Right renal cortex interstitium (tissue), 3 donors: Measurements from ENCODE around the gene ANKRD40. TPM values are rescaled to one million over a fixed set of nuclear protein-coding genes. Genes with fewer than 3 reads are reported as not detected.
"Not testable (repeated sequence)": the region's sequence is repeated elsewhere in the genome, so short reads cannot be mapped to it uniquely, and the experiment has no call there.

Experiments
- DNase-seq, 3 donors: peaks; one replicate each; pipeline ENCODE4 v3.0.0-alpha.2; 2013; ENCODE audit warnings: low read depth in 3 of 3, low spot score in 2 of 3
- polyA plus RNA-seq, 3 donors: library from polyadenylated mRNA; unstranded; fragments of 120-200 nt; gene quantifications; one replicate each; pipeline ENCODE4 v1.2.1, GENCODE V29; 2013; ENCODE audit not compliant: insufficient read length in 3 of 3

The ANKRD40 gene
- polyA plus RNA-seq = 10 to 100 TPM; 44.8 to 47.2 (median 45.5) TPM

GRCh38 chr17:50707289-50708049, at the start of gene ANKRD40:
Gene ANKRD40 (minus strand): TSS chr17:50707914. CDS start chr17:50707654, 260 bp downstream.
- peak in 1 of 3 donors; percentile 81 for DNase-seq

- no peak for DNase-seq
Measured at GRCh38 chr17:50754521-50754920, 46.8 kb upstream of the ANKRD40 start.

- DNase-seq = no peak
Measured at GRCh38 chr17:50749245-50749644, 41.5 kb upstream of the ANKRD40 start.

GRCh38 chr17:50745631-50746030, 37.9 kb upstream of the ANKRD40 start:
- DNase-seq = no peak

- no peak for DNase-seq
Measured at GRCh38 chr17:50739098-50739497, 31.4 kb upstream of the ANKRD40 start.

- no peak for DNase-seq
Measured at GRCh38 chr17:50737118-50737698, 29.5 kb upstream of the ANKRD40 start.

DNA sequence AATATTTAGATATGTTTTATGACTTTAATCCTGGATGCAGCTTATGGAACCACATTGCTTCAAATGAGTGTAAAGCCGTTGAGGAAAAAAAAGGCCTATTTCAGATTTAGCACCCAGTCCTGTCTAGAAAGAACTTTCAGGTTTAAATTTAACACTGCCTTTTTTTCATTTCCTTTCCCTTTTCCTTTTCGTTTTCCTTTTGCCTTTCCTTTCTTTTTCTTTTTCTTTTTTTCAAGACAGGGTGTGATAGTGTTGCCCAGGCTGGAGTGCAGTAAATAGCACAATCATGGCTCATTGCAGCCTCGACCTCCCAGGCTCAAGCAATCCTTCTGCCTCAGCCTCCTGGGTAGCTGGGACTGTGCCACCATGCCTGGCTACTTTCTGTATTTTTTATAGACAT, 27.6 kb upstream of the ANKRD40 start:
- no peak for DNase-seq

GRCh38 chr17:50731575-50732460, 24.1 kb upstream of the ANKRD40 start:
- DNase-seq = no peak

GRCh38 chr17:50728881-50729765, 21.4 kb upstream of the ANKRD40 start:
- no peak for DNase-seq

DNA sequence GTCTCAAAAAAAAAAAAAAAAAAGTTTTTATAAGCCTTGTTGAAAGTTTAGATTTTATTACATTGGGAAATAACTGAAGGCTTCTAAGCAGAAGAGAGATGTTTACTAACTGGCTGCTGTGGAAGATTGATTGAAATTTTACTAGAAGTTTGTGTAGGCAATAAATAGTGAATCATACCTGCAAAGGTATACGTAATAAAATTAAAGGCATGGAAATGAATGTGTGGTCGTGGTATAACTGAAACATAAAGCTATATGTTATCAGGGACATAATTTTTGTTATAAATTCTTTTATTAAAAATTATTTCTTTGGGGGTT, 20.4 kb upstream of the ANKRD40 start:
- DNase-seq = no peak

DNA sequence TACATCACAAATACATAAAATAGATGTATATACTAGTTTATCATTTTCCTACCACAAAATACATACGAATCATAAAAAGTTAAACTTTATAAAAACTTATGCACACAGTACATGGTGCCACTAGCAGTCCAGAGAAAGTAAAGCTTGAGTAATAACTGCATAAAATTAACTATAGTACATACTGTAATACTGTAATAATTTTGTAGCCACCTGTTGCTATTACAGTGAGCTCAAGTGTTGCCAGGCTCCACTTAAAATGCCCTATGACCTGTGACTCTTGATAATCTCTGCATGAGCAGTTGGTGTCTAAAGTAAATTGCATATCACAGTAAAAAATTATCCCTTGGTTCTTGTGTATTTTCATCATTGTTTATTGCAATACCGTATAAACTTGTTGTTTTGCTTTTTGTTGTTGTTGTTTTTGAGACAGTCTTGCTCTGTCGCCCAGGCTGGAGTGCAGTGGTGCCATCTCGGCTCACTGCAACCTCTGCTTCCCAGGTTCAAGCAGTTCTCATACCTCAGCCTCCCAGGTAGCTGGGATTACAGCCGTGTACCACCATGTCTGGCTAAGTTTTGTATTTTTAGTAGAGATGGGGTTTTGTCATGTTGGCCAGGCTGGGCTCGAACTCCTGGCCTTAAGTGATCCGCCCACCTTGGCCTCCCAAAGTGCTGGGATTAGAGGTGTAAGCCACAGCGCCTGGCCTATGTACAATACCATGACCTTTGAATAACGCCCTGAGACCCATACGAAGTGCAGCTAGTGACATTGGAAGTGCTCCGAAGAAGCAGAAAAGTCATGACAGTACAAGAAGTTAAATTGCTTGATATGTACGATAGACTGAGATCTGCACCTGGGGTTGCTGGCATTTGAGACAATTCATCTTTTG, 18.3 kb upstream of the ANKRD40 start:
- no peak for DNase-seq

DNA sequence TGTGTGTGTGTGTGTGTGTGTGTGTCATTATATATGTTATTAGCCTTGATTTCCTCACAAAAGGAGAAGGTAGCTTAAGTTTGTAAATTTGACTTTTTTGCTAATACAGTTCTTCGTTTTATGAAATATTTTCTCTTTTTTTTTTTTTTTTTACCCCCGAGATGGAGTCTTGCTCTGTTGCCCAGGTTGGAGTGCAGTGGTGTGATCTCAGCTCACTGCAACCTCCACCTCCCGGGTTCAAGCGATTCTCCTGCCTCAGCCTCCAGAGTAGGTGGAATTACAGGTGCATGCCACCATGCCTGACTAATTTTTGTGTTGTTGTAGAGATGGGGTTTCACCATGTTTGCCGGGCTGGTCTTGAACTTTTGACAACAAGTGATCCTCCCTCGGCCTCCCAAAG, 16.9 kb upstream of the ANKRD40 start:
- DNase-seq = not testable (repeated sequence)

DNA sequence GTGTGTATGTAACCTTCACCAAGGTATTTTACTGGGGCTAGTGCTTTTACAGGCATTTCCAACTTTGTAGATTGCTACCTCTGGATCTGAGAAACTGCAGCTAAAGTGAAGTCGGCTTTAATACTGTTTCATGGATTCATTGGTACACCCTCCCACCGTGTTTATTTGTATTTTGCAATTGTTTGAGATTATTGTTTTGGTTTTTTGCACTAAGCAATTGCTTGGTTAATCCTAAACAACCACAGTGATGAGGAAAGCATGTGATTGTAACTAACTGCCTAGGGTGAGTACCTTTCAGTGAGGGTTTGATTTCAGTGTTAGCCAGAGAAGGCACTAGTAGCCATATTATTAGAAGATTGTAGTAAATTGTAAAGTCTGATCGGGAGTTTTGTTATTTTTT, 15.0 kb upstream of the ANKRD40 start:
- DNase-seq = no peak

DNA sequence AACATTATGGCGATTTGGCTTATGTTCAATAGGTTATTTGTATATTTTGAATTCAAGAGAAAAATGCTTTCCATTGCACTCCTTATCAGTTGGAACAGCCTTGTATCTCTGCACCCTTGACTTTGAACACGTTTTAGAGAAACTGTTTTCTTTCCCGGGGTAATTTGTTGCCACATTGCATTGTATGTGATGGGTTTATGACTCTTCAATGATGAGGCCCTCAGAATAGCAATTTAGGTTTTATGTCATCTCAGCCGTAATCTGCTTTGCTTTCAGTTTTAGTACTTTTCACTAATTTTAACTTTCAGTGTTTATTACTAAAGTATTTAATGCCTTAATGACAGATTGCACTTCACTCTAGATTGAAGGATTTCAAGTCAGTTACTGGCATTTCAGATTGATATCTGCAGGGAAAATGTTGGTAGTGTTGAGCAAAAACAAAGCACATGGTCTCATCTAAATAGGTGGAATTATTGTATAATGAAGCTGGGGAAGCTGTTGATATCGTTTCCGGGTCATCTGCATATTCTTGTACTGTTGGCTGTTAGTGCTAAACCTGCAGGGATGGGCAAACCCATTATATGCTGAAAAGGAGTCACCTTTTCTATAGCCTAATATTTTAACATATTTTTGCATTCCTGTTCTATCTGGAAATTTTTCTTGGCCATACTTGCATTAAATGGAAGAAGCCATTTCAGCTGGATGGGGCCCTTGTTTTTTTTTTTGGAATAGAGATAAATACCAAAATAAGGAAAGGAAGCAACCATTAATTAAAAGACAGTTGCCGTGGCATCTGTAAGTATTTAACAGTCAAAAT, 13.7 kb upstream of the ANKRD40 start:
- no peak for DNase-seq

- DNase-seq = no peak
Measured at GRCh38 chr17:50719924-50720794, 12.4 kb upstream of the ANKRD40 start.

DNA sequence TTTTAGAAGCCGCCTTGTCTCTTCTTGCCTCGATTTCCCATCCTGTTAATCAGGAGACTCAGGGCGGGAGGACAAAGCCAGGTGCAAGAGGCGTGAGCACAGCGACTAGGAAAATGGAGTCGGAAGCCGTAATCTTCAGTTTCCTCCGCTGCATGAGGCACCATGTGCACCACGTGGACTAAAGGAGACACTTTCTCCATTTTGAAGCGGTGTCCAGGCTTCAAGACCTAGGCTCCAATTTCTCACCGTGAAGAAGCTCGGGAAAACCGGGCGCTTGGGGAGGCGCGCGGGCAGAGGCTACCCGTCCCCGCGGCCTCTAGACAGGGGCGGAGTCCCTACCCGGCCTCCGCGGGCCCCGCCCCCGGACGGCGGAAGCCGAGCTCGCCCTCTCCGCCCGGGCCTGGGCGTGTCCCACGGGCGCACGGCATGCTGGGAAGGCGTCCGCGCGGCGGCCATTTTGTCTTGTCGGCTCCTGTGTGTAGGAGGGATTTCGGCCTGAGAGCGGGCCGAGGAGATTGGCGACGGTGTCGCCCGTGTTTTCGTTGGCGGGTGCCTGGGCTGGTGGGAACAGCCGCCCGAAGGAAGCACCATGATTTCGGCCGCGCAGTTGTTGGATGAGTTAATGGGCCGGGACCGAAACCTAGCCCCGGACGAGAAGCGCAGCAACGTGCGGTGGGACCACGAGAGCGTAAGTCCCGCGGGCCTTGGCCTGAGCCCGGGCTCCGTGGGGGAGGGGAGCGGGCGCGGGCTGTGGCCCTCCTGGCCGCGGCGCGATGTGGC, 11.6 kb upstream of the ANKRD40 start, which contains the start of gene LUC7L3:
Gene LUC7L3 (plus strand): TSS at position 460 of the 780 bp plus-strand sequence. CDS start 130 bp downstream, at position 590.
- DNase-seq = peak; percentile 86 to 91 (median 90)

- DNase-seq = no peak
Measured at GRCh38 chr17:50715471-50715870, 7.8 kb upstream of the ANKRD40 start.
